CD8-positive, alpha-beta memory T cell (primary cell): ENCODE results near the gene COX7B. TPM values are rescaled to one million over a fixed set of nuclear protein-coding genes. Genes with fewer than 3 reads are reported as not detected.
"Not testable (repeated sequence)": the region's sequence is repeated elsewhere in the genome, so short reads cannot be mapped to it uniquely, and the experiment has no call there.

ENCODE experiments used
- CTCF ChIA-PET: fragments of 350-600 bp; sonication (Branson Sonifier 250); formaldehyde crosslinking; loops from one replicate; lab custom pipeline; 2021; ENCODE audit warnings: antibody characterized with exemption; lab: Charles Lee
- POLR2A ChIA-PET: fragments of 350-600 bp; sonication (Branson Sonifier 250); formaldehyde crosslinking; loops from one replicate; lab custom pipeline; 2021; ENCODE audit warnings: antibody characterized with exemption; lab: Charles Lee
- DNase-seq, 5 donors: peaks; one replicate each; pipeline versions ENCODE4 v3.0.0 to v3.0.0-alpha.2; 2020 to 2022; ENCODE audit warnings: mixed read lengths in 1 of 5
- H3K27ac ChIP-seq: one replicate; pipeline ENCODE4 v1.7.0; 2013; ENCODE audit warnings: low read depth, mild to moderate bottlenecking, low read length, moderate library complexity
- H3K27me3 ChIP-seq: 2 replicates; pipeline ENCODE4 v1.7.0; 2013; ENCODE audit warnings: low read length, mild to moderate bottlenecking; ENCODE audit not compliant: insufficient read depth, poor library complexity, severe bottlenecking
- H3K36me3 ChIP-seq: 2 replicates; pipeline ENCODE4 v1.7.0; 2013; ENCODE audit warnings: mild to moderate bottlenecking, low read length, moderate library complexity; ENCODE audit not compliant: insufficient read depth
- H3K4me1 ChIP-seq: 2 replicates; pipeline ENCODE4 v1.7.0; 2013; ENCODE audit warnings: mild to moderate bottlenecking, low read length, moderate library complexity; ENCODE audit not compliant: insufficient read depth
- H3K4me3 ChIP-seq: 2 replicates; pipeline ENCODE4 v1.7.0; 2013; ENCODE audit warnings: mild to moderate bottlenecking, low read length
- H3K9me3 ChIP-seq: 2 replicates; pipeline ENCODE4 v1.7.0; 2013; ENCODE audit warnings: mild to moderate bottlenecking, low read length
- H3K27ac Mint-ChIP-seq, 8 donors: one replicate each; pipeline ENCODE4 v1.8.0; 2020 to 2021; ENCODE audit warnings: mixed read lengths in 8 of 8, mild to moderate bottlenecking in 6 of 8, inconsistent platforms in 3 of 8, moderate library complexity in 3 of 8
- H3K27me3 Mint-ChIP-seq, 2 donors: one replicate each; pipeline ENCODE4 v1.8.0; 2020 to 2021; ENCODE audit warnings: mixed read lengths in 2 of 2, mild to moderate bottlenecking in 1 of 2, moderate library complexity in 1 of 2
- H3K36me3 Mint-ChIP-seq, 3 donors: one replicate each; pipeline ENCODE4 v1.8.0; 2020 to 2021; ENCODE audit warnings: mixed read lengths in 3 of 3, inconsistent platforms in 1 of 3, mild to moderate bottlenecking in 1 of 3
- H3K4me1 Mint-ChIP-seq, 3 donors: one replicate each; pipeline ENCODE4 v1.8.0; 2020 to 2021; ENCODE audit warnings: mixed read lengths in 3 of 3, inconsistent platforms in 1 of 3, mild to moderate bottlenecking in 1 of 3
- H3K4me3 Mint-ChIP-seq, 7 donors: one replicate each; pipeline ENCODE4 v1.8.0; 2020 to 2021; ENCODE audit warnings: mixed read lengths in 7 of 7, mild to moderate bottlenecking in 6 of 7, moderate library complexity in 4 of 7, inconsistent platforms in 2 of 7
- H3K9me3 Mint-ChIP-seq, 5 donors: one replicate each; pipeline ENCODE4 v1.8.0; 2020 to 2022; ENCODE audit warnings: mixed read lengths in 5 of 5, mild to moderate bottlenecking in 3 of 5, moderate library complexity in 2 of 5, inconsistent platforms in 1 of 5
- polyA plus RNA-seq: library from polyadenylated mRNA; unstranded; fragments of 300-500 nt; fragmentation: Illumina TruSeq; gene quantifications from one replicate; pipeline ENCODE4 v1.2.3, GENCODE V29; 2021
- total RNA-seq, 2 experiments: library from RNA; stranded (reverse); gene quantifications; one replicate each; pipeline ENCODE4 v1.2.3, GENCODE V29; 2021

Gene COX7B
- total and polyA plus RNA-seq, 3 experiments from 2014 or later: 298 to 377 (median 348) TPM

- ChIA-PET POLR2A (no interaction called here), CTCF (interaction anchor here (3.7 kb wide), 1 partner anchor 10 kb away, joined by 37 read pairs; the partner anchor contains the start of gene ATP7A)
- Mint-ChIP-seq H3K27me3 (no peaks in the 10 kb centered on the region), H3K4me1 (peaks cover 17 to 34% (median 26%) of the 10 kb centered on the region in 3 donors), H3K4me3 (peak overlapping the region; percentile 20 to 96 (median 47)), H3K9me3 (no peaks in the 10 kb centered on the region), H3K27ac (peak overlapping the region in 7 of 8 donors; percentile 52 to 95 (median 84)), H3K36me3 (peaks cover 0 to 39% (median 2%) of the 10 kb centered on the region in 3 donors)
- no peak overlapping the region for H3K4me3 ChIP-seq
- peaks cover 16% of the 10 kb centered on the region for H3K4me1 ChIP-seq
- DNase-seq: no peak
- H3K9me3 ChIP-seq: no peaks in the 10 kb centered on the region
- H3K36me3 ChIP-seq: peaks cover 4% of the 10 kb centered on the region
- H3K27ac ChIP-seq: no peak overlapping the region
- H3K27me3 ChIP-seq: no peaks in the 10 kb centered on the region
Measured at GRCh38 chrX:77901506-77901905, 2.2 kb downstream of the COX7B start.

- H3K4me3 Mint-ChIP-seq: peak within 1 kb of the TSS; percentile 92 to 99 (median 95)
- peaks cover 18 to 22% (median 21%) of the 10 kb centered on the region in 3 donors for H3K4me1 Mint-ChIP-seq
- H3K27me3 Mint-ChIP-seq: peaks cover 0 to 4% of the 10 kb centered on the region in 2 donors
- Histone ChIP-seq H3K36me3 (no peaks in the 10 kb centered on the region), H3K4me1 (peaks cover 22% of the 10 kb centered on the region), H3K27ac (peak within 1 kb of the TSS; percentile 82), H3K27me3 (no peaks in the 10 kb centered on the region), H3K4me3 (peak within 1 kb of the TSS; percentile 94), H3K9me3 (no peaks in the 10 kb centered on the region)
- peaks cover 0 to 14% (median 0%) of the 10 kb centered on the region in 3 donors for H3K36me3 Mint-ChIP-seq
- peak within 1 kb of the TSS; percentile 89 to 100 (median 98) for H3K27ac Mint-ChIP-seq
- POLR2A ChIA-PET: interaction anchor here (0.6 to 2.2 kb wide), 4 partner anchors 11 to 163 kb away, joined by 3 to 21 read pairs (median 4); partner anchors contain the start of genes COX7B and MAGT1
- CTCF ChIA-PET: interaction anchor here (1.0 to 6.9 kb wide), 6 partner anchors 10 to 182 kb away, joined by 4 to 37 read pairs (median 5); partner anchors contain the start of genes COX7B and MAGT1
- no peaks in the 10 kb centered on the region for H3K9me3 Mint-ChIP-seq
- DNase-seq: peak; percentile 84 to 96 (median 88)
Measured at GRCh38 chrX:77910108-77910840, 11.0 kb downstream of the COX7B start, which contains the start of gene ATP7A. Gene ATP7A (plus strand): TSS chrX:77910693. CDS start chrX:77971642, 60,949 bp downstream.

GRCh38 chrX:77917294-77917933 lies 18.1 kb downstream of the COX7B start:
- H3K36me3 ChIP-seq: no peaks in the 10 kb centered on the region
- Mint-ChIP-seq H3K36me3 (peaks cover 0 to 3% (median 0%) of the 10 kb centered on the region in 3 donors), H3K27ac (peak overlapping the region in 7 of 8 donors; percentile 7 to 76 (median 67)), H3K4me1 (peaks cover 24 to 44% (median 36%) of the 10 kb centered on the region in 3 donors), H3K4me3 (peak overlapping the region; percentile 1 to 71 (median 40)), H3K27me3 (no peaks in the 10 kb centered on the region), H3K9me3 (no peaks in the 10 kb centered on the region)
- no peaks in the 10 kb centered on the region for H3K27me3 ChIP-seq
- CTCF ChIA-PET: interaction anchor here (1.0 to 1.6 kb wide), 2 partner anchors 18 to 107 kb away, joined by 3 read pairs; partner anchors contain the start of gene COX7B
- POLR2A ChIA-PET: no interaction called here
- no peak for DNase-seq
- H3K4me3 ChIP-seq: peak overlapping the region; percentile 15
- no peak overlapping the region for H3K27ac ChIP-seq
- peaks cover 26% of the 10 kb centered on the region for H3K4me1 ChIP-seq
- H3K9me3 ChIP-seq: no peaks in the 10 kb centered on the region

- CTCF ChIA-PET: no interaction called here
- Mint-ChIP-seq H3K36me3 (peaks cover 0 to 3% (median 1%) of the 10 kb centered on the region in 3 donors), H3K4me3 (no peak overlapping the region), H3K27me3 (no peaks in the 10 kb centered on the region), H3K4me1 (peaks cover 17 to 44% (median 28%) of the 10 kb centered on the region in 3 donors), H3K27ac (peak overlapping the region in 2 of 8 donors; percentile 23 to 24), H3K9me3 (no peaks in the 10 kb centered on the region)
- DNase-seq: no peak
- Histone ChIP-seq H3K27me3 (no peaks in the 10 kb centered on the region), H3K4me1 (peaks cover 15% of the 10 kb centered on the region), H3K4me3 (no peak overlapping the region), H3K9me3 (no peaks in the 10 kb centered on the region), H3K27ac (no peak overlapping the region), H3K36me3 (no peaks in the 10 kb centered on the region)
- POLR2A ChIA-PET: interaction anchor here (0.6 kb wide), 1 partner anchor 14 kb away, joined by 9 read pairs; no protein-coding TSS in a partner anchor
Measured at GRCh38 chrX:77918568-77918967, 19.3 kb downstream of the COX7B start.

- H3K9me3 ChIP-seq, H3K9me3 Mint-ChIP-seq, CTCF ChIA-PET, H3K27me3 Mint-ChIP-seq, DNase-seq, H3K27ac Mint-ChIP-seq, H3K4me3 ChIP-seq, H3K27ac ChIP-seq, H3K36me3 Mint-ChIP-seq, POLR2A ChIA-PET, H3K36me3 ChIP-seq, H3K4me3 Mint-ChIP-seq, H3K27me3 ChIP-seq: not testable (repeated sequence)
- H3K4me1 ChIP-seq: peaks cover 13% of the 10 kb centered on the region
- H3K4me1 Mint-ChIP-seq: peaks cover 17 to 45% (median 28%) of the 10 kb centered on the region in 3 donors
Measured at GRCh38 chrX:77919370-77919769, 20.1 kb downstream of the COX7B start.

GRCh38 chrX:77922787-77923186 lies 23.5 kb downstream of the COX7B start:
- H3K36me3 ChIP-seq: no peaks in the 10 kb centered on the region
- Mint-ChIP-seq H3K4me1 (peaks cover 14 to 42% (median 24%) of the 10 kb centered on the region in 3 donors), H3K27ac (peak overlapping the region in 1 of 8 donors; percentile 2), H3K9me3 (no peaks in the 10 kb centered on the region), H3K27me3 (no peaks in the 10 kb centered on the region), H3K4me3 (no peak overlapping the region), H3K36me3 (peaks cover 0 to 5% (median 3%) of the 10 kb centered on the region in 3 donors)
- CTCF ChIA-PET: no interaction called here
- POLR2A ChIA-PET: no interaction called here
- no peak overlapping the region for H3K27ac ChIP-seq
- H3K27me3 ChIP-seq: no peaks in the 10 kb centered on the region
- H3K4me3 ChIP-seq: no peak overlapping the region
- no peaks in the 10 kb centered on the region for H3K9me3 ChIP-seq
- DNase-seq: no peak
- H3K4me1 ChIP-seq: peaks cover 3% of the 10 kb centered on the region

GRCh38 chrX:77924320-77924859 lies 25.1 kb downstream of the COX7B start:
- no peak overlapping the region for H3K4me3 ChIP-seq
- H3K36me3 ChIP-seq: no peaks in the 10 kb centered on the region
- Mint-ChIP-seq H3K27ac (no peak overlapping the region), H3K27me3 (peaks cover 0 to 3% of the 10 kb centered on the region in 2 donors), H3K4me3 (no peak overlapping the region), H3K9me3 (no peaks in the 10 kb centered on the region), H3K4me1 (peaks cover 9 to 30% (median 11%) of the 10 kb centered on the region in 3 donors), H3K36me3 (peaks cover 0 to 8% (median 3%) of the 10 kb centered on the region in 3 donors)
- no peaks in the 10 kb centered on the region for H3K9me3 ChIP-seq
- no peaks in the 10 kb centered on the region for H3K27me3 ChIP-seq
- no peak for DNase-seq
- H3K27ac ChIP-seq: no peak overlapping the region
- no peaks in the 10 kb centered on the region for H3K4me1 ChIP-seq
- ChIA-PET POLR2A (no interaction called here), CTCF (no interaction called here)
